Endothelial cell of umbilical vein (primary cell): ENCODE measurements around the gene ENG.

Experiments
- CTCF ChIP-seq, 2 donors: IDR thresholded peaks; 1 replicate in 1 of 2; 2 replicates in 1 of 2; pipeline ENCODE4 v1.5.1; 2011; ENCODE audit warnings: low read length in 2 of 2, mild to moderate bottlenecking in 2 of 2, moderate library complexity in 2 of 2, control low read depth in 1 of 2, inconsistent platforms in 1 of 2, low read depth in 1 of 2; ENCODE audit not compliant: insufficient read depth in 1 of 2; ENCODE audit errors: extremely low read depth in 1 of 2
- EZH2 ChIP-seq: IDR thresholded peaks from 2 replicates; pipeline ENCODE4 v1.6.1; 2012; ENCODE audit warnings: borderline replicate concordance, low read depth, mild to moderate bottlenecking, moderate library complexity, low read length, inconsistent platforms; ENCODE audit not compliant: severe bottlenecking
- FOS ChIP-seq: IDR thresholded peaks from 2 replicates; pipeline ENCODE4 v1.6.1; 2011; ENCODE audit warnings: mild to moderate bottlenecking, low read length, moderate library complexity, borderline replicate concordance; ENCODE audit not compliant: insufficient read depth
- GATA2 ChIP-seq: IDR thresholded peaks from 2 replicates; pipeline ENCODE4 v1.7.0; 2011; ENCODE audit warnings: low read depth, mild to moderate bottlenecking, moderate library complexity, mixed read lengths, low read length; ENCODE audit not compliant: insufficient read length, insufficient read depth
- MYC ChIP-seq: IDR thresholded peaks from one replicate; pipeline ENCODE4 v1.6.1; 2011; ENCODE audit warnings: mild to moderate bottlenecking, low read depth, low read length
- POLR2A ChIP-seq: IDR thresholded peaks from 2 replicates; pipeline ENCODE4 v1.6.1; 2012; ENCODE audit warnings: low read depth, mild to moderate bottlenecking, control low read depth, low read length
- POLR2AphosphoS5 ChIP-seq: IDR thresholded peaks from 2 replicates; pipeline ENCODE4 v1.6.1; 2012; ENCODE audit warnings: low read depth, mild to moderate bottlenecking, control low read depth, low read length, moderate library complexity; ENCODE audit not compliant: insufficient read depth

GRCh38 chr9:127866535-127866934 lies 12.1 kb upstream of the ENG start:
- TF ChIP-seq POLR2AphosphoS5 (no peak), CTCF (IDR thresholded peaks at IDR 0.05; ENCODE audit: extremely low read depth in 1 of 2, insufficient read depth in 1 of 2, low read depth in 1 of 2, low read length in 2 of 2) (no peak), EZH2 (no peak), POLR2A (no peak), GATA2 (no peak), FOS (no peak), MYC (no peak)
